NT2/D1 (cell line): ENCODE measurements around the gene PRMT7.

Experiments
- YY1 ChIP-seq: IDR thresholded peaks from 2 replicates; pipeline ENCODE4 v1.6.1; 2011; ENCODE audit not compliant: insufficient read length, insufficient read depth
- ZNF274 ChIP-seq: IDR thresholded peaks from 2 replicates; pipeline ENCODE4 v1.6.1; 2011; ENCODE audit warnings: mild to moderate bottlenecking, low read depth, low read length

DNA sequence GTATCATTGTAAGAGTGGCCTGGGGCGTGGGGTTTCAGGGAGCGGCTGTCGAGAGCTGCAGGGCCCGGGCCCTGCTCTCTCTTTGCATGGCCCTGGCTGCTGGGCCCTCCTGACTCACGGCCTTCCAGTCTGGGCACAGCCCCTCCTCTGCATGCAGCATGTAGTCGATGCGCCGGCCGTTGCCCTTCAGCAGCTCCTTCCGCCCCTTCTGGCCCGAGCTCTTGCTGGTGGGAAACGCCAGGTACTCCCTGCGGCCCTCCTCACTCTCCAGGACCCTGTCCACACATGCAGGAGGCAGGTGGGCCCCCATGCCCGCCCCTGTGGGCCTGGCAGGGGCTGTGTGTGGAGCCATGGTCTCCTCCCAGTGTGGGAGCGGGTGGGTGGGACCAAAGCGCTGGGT is 50.7 kb downstream of the PRMT7 start:
- TF ChIP-seq ZNF274 (no peak), YY1 (no peak)
